WTC11 (cell line): ENCODE data around the gene PTGR2.

Experiments used
- CREB1 ChIP-seq: sonication (generic); formaldehyde crosslinking; IDR thresholded peaks from 2 replicates; pipeline ENCODE4 v1.8.0; 2023; ENCODE audit warnings: mild to moderate bottlenecking, missing genetic modification reagents
- IRF2 ChIP-seq: sonication (generic); formaldehyde crosslinking; IDR thresholded peaks from 2 replicates; pipeline ENCODE4 v1.8.0; 2022; ENCODE audit warnings: low read depth, missing genetic modification reagents, borderline replicate concordance
- JUN ChIP-seq: sonication (generic); formaldehyde crosslinking; IDR thresholded peaks from 2 replicates; pipeline ENCODE4 v1.8.0; 2023; ENCODE audit warnings: mild to moderate bottlenecking, missing genetic modification reagents
- KAT7 ChIP-seq: sonication (generic); formaldehyde crosslinking; IDR thresholded peaks from 2 replicates; pipeline ENCODE4 v1.8.1; 2023; ENCODE audit warnings: missing genetic modification reagents, mild to moderate bottlenecking, borderline replicate concordance
- NR3C1 ChIP-seq: sonication (generic); formaldehyde crosslinking; conservative IDR thresholded peaks from 2 replicates; pipeline ENCODE4 v1.8.1; 2023; ENCODE audit warnings: low read depth, mild to moderate bottlenecking, missing genetic modification reagents
- TEAD4 ChIP-seq: sonication (generic); formaldehyde crosslinking; IDR thresholded peaks from 2 replicates; pipeline ENCODE4 v1.8.0; 2022; ENCODE audit warnings: mild to moderate bottlenecking, missing genetic modification reagents
- ZNF138 ChIP-seq: sonication (generic); formaldehyde crosslinking; conservative IDR thresholded peaks from 2 replicates; pipeline ENCODE4 v1.8.1; 2022; ENCODE audit warnings: mild to moderate bottlenecking, moderate library complexity, missing genetic modification reagents
- ZNF263 ChIP-seq: sonication (generic); formaldehyde crosslinking; IDR thresholded peaks from 2 replicates; pipeline ENCODE4 v1.8.1; 2022; ENCODE audit warnings: low read depth, mild to moderate bottlenecking, moderate library complexity, missing genetic modification reagents
- ZNF317 ChIP-seq: sonication (generic); formaldehyde crosslinking; IDR thresholded peaks from 2 replicates; pipeline ENCODE4 v1.8.1; 2023; ENCODE audit warnings: low read depth, mild to moderate bottlenecking, moderate library complexity, missing genetic modification reagents, borderline replicate concordance
- TF ChIP-seq, protein P1 (sequence below): fragments of 200-600 bp; IDR thresholded peaks from 2 replicates; pipeline ENCODE4 v1.8.0; 2022; ENCODE audit warnings: antibody characterized with exemption
- TF ChIP-seq, protein P2 (sequence below): sonication (generic); formaldehyde crosslinking; IDR thresholded peaks from 2 replicates; pipeline ENCODE4 v1.8.1; 2022; ENCODE audit warnings: low read depth, missing genetic modification reagents, borderline replicate concordance
- TF ChIP-seq, protein P3 (sequence below): sonication (generic); formaldehyde crosslinking; IDR thresholded peaks from 2 replicates; pipeline ENCODE4 v1.8.0; 2022; ENCODE audit warnings: mild to moderate bottlenecking, missing genetic modification reagents
- TF ChIP-seq, protein P4 (sequence below): sonication (generic); formaldehyde crosslinking; conservative IDR thresholded peaks from 2 replicates; pipeline ENCODE4 v1.8.1; 2022; ENCODE audit warnings: mild to moderate bottlenecking, missing genetic modification reagents
- TF ChIP-seq, protein P5 (sequence below): sonication (generic); formaldehyde crosslinking; IDR thresholded peaks from 2 replicates; pipeline ENCODE4 v1.8.0; 2023; ENCODE audit warnings: mild to moderate bottlenecking, missing genetic modification reagents

DNA sequence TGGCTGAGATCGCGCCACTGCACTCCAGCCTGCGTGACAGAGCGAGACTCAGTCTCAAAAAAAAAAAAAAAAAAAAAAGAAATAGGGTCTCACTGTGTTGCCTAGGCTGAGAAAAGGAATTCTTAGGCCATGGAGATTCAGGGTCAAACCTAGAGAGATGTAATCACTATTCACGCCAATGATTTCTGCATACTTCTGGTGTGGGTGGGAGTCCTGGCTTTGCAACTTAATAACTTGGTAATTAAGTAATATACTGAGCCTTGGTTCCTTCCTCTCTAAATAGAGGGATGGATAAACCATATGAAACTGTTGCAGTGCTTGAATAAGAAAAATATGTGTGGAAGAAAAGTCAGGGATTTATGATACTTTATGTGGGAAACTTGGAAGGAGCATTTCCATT lies 37.7 kb downstream of the PTGR2 start:
- TF ChIP-seq, protein P1, sequence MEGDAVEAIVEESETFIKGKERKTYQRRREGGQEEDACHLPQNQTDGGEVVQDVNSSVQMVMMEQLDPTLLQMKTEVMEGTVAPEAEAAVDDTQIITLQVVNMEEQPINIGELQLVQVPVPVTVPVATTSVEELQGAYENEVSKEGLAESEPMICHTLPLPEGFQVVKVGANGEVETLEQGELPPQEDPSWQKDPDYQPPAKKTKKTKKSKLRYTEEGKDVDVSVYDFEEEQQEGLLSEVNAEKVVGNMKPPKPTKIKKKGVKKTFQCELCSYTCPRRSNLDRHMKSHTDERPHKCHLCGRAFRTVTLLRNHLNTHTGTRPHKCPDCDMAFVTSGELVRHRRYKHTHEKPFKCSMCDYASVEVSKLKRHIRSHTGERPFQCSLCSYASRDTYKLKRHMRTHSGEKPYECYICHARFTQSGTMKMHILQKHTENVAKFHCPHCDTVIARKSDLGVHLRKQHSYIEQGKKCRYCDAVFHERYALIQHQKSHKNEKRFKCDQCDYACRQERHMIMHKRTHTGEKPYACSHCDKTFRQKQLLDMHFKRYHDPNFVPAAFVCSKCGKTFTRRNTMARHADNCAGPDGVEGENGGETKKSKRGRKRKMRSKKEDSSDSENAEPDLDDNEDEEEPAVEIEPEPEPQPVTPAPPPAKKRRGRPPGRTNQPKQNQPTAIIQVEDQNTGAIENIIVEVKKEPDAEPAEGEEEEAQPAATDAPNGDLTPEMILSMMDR, result no peak
- TF ChIP-seq ZNF317 (CRISPR knock-in tag), result no peak
- TF ChIP-seq, protein P2, sequence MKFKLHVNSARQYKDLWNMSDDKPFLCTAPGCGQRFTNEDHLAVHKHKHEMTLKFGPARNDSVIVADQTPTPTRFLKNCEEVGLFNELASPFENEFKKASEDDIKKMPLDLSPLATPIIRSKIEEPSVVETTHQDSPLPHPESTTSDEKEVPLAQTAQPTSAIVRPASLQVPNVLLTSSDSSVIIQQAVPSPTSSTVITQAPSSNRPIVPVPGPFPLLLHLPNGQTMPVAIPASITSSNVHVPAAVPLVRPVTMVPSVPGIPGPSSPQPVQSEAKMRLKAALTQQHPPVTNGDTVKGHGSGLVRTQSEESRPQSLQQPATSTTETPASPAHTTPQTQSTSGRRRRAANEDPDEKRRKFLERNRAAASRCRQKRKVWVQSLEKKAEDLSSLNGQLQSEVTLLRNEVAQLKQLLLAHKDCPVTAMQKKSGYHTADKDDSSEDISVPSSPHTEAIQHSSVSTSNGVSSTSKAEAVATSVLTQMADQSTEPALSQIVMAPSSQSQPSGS (CRISPR knock-in tag), result no peak
- TF ChIP-seq, protein P3, sequence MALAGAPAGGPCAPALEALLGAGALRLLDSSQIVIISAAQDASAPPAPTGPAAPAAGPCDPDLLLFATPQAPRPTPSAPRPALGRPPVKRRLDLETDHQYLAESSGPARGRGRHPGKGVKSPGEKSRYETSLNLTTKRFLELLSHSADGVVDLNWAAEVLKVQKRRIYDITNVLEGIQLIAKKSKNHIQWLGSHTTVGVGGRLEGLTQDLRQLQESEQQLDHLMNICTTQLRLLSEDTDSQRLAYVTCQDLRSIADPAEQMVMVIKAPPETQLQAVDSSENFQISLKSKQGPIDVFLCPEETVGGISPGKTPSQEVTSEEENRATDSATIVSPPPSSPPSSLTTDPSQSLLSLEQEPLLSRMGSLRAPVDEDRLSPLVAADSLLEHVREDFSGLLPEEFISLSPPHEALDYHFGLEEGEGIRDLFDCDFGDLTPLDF (CRISPR knock-in tag), result no peak
- TF ChIP-seq KAT7, result no peak
- no peak for TF ChIP-seq ZNF138 (CRISPR knock-in tag)
- TF ChIP-seq, protein P4, sequence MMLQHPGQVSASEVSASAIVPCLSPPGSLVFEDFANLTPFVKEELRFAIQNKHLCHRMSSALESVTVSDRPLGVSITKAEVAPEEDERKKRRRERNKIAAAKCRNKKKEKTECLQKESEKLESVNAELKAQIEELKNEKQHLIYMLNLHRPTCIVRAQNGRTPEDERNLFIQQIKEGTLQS (CRISPR knock-in tag), result no peak
- TF ChIP-seq CREB1, result no peak
- no peak for TF ChIP-seq JUN
- TF ChIP-seq, protein P5, sequence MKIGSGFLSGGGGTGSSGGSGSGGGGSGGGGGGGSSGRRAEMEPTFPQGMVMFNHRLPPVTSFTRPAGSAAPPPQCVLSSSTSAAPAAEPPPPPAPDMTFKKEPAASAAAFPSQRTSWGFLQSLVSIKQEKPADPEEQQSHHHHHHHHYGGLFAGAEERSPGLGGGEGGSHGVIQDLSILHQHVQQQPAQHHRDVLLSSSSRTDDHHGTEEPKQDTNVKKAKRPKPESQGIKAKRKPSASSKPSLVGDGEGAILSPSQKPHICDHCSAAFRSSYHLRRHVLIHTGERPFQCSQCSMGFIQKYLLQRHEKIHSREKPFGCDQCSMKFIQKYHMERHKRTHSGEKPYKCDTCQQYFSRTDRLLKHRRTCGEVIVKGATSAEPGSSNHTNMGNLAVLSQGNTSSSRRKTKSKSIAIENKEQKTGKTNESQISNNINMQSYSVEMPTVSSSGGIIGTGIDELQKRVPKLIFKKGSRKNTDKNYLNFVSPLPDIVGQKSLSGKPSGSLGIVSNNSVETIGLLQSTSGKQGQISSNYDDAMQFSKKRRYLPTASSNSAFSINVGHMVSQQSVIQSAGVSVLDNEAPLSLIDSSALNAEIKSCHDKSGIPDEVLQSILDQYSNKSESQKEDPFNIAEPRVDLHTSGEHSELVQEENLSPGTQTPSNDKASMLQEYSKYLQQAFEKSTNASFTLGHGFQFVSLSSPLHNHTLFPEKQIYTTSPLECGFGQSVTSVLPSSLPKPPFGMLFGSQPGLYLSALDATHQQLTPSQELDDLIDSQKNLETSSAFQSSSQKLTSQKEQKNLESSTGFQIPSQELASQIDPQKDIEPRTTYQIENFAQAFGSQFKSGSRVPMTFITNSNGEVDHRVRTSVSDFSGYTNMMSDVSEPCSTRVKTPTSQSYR (CRISPR knock-in tag), result no peak
- TF ChIP-seq TEAD4 (CRISPR knock-in tag), result no peak
- no peak for TF ChIP-seq NR3C1 (CRISPR knock-in tag)
- no peak for TF ChIP-seq IRF2 (CRISPR knock-in tag)
- no peak for TF ChIP-seq ZNF263 (CRISPR knock-in tag)
